ENCODE measurements around the gene SLC27A2.

Gene SLC27A2

GRCh38 chr15:50256188-50257041 is 74.4 kb downstream of the SLC27A2 start:
- intact Hi-C loops (cut with DNase I) = no loop called here
- no peak for DNase-seq

- no peak for DNase-seq
- intact Hi-C loops (cut with DNase I) = no loop called here
Observed at GRCh38 chr15:50257332-50257731, 75.3 kb downstream of the SLC27A2 start.

GRCh38 chr15:50257924-50258323 is 75.9 kb downstream of the SLC27A2 start:
- intact Hi-C loops (cut with DNase I) = no loop called here
- DNase-seq = no peak

- intact Hi-C loops (cut with DNase I) = no loop called here
- DNase-seq = no peak
Observed at GRCh38 chr15:50259276-50259675, 77.3 kb downstream of the SLC27A2 start.

- intact Hi-C loops (cut with DNase I) = no loop called here
- no peak for DNase-seq
Observed at GRCh38 chr15:50260969-50261496, 79.0 kb downstream of the SLC27A2 start.

GRCh38 chr15:50261981-50262380 is 80.0 kb downstream of the SLC27A2 start:
- intact Hi-C loops (cut with DNase I) = no loop called here
- no peak for DNase-seq

- no peak for DNase-seq
- intact Hi-C loops (cut with DNase I) = no loop called here
Observed at GRCh38 chr15:50262533-50262932, 80.5 kb downstream of the SLC27A2 start.

GRCh38 chr15:50265620-50266019 is 83.6 kb downstream of the SLC27A2 start, which contains the start of gene HDC:
HDC (minus strand) TSS chr15:50265726; CDS start chr15:50265623, 103 bp downstream.
- intact Hi-C loops (cut with DNase I) = no loop called here
- no peak for DNase-seq

GRCh38 chr15:50267577-50267976 is 85.6 kb downstream of the SLC27A2 start:
- intact Hi-C loops (cut with DNase I) = no loop called here
- no peak for DNase-seq

- intact Hi-C loops (cut with DNase I) = no loop called here
- DNase-seq = no peak
Observed at GRCh38 chr15:50275091-50275490, 93.1 kb downstream of the SLC27A2 start.

GRCh38 chr15:50275908-50276307 is 93.9 kb downstream of the SLC27A2 start:
- DNase-seq = no peak
- intact Hi-C loops (cut with DNase I) = no loop called here

GRCh38 chr15:50277370-50277769 is 95.4 kb downstream of the SLC27A2 start:
- intact Hi-C loops (cut with DNase I) = no loop called here
- DNase-seq = no peak

GRCh38 chr15:50278496-50278895 is 96.5 kb downstream of the SLC27A2 start:
- intact Hi-C loops (cut with DNase I) = no loop called here
- DNase-seq = no peak

- no peak for DNase-seq
- intact Hi-C loops (cut with DNase I) = no loop called here
Observed at GRCh38 chr15:50280271-50280670, 98.3 kb downstream of the SLC27A2 start.

- intact Hi-C loops (cut with DNase I) = no loop called here
- no peak for DNase-seq
Observed at GRCh38 chr15:50281427-50281826, 99.4 kb downstream of the SLC27A2 start.

Measured in head of caudate nucleus (tissue), 42 donors.